Activated T-cell treated with anti-CD3 and anti-CD28 coated beads, Interleukin-2, amount 50 U/mL, for 72 hours (primary cell): Measurements from ENCODE around the gene RMDN2. TPM values are rescaled to one million over a fixed set of nuclear protein-coding genes. Genes with fewer than 3 reads are reported as not detected.
"Not testable (repeated sequence)": the region's sequence is repeated elsewhere in the genome, so short reads cannot be mapped to it uniquely, and the experiment has no call there.

ENCODE experiments used
- ATAC-seq, 2 donors: fragments of 150-1000 bp; cut with Tn5 transposase; replicated peaks in 1 of 2; 2 replicates each; pipeline ENCODE4 v1.10.0; 2021; ENCODE audit warnings: moderate library complexity in 2 of 2, mild to moderate bottlenecking in 1 of 2
- DNase-seq, 2 donors: peaks; one replicate each; pipeline ENCODE4 v3.0.0; 2021 to 2022; ENCODE audit warnings: mixed read lengths in 1 of 2
- H3K27ac Mint-ChIP-seq: one replicate; pipeline ENCODE4 v1.8.0; 2022; ENCODE audit warnings: mild to moderate bottlenecking, moderate library complexity, mixed read lengths
- H3K27me3 Mint-ChIP-seq: one replicate; pipeline ENCODE4 v1.8.0; 2022; ENCODE audit warnings: low read depth, mixed read lengths
- H3K36me3 Mint-ChIP-seq, 2 donors: one replicate each; pipeline ENCODE4 v1.8.0; 2022; ENCODE audit warnings: mixed read lengths in 2 of 2, mild to moderate bottlenecking in 1 of 2; ENCODE audit not compliant: insufficient read depth in 2 of 2
- H3K4me1 Mint-ChIP-seq: one replicate; pipeline ENCODE4 v1.8.0; 2022; ENCODE audit warnings: low read depth, mixed read lengths
- H3K4me3 Mint-ChIP-seq, 2 donors: one replicate each; pipeline ENCODE4 v1.8.0; 2022; ENCODE audit warnings: mild to moderate bottlenecking in 2 of 2, mixed read lengths in 2 of 2, moderate library complexity in 2 of 2
- H3K9me3 Mint-ChIP-seq, 2 donors: one replicate each; pipeline ENCODE4 v1.8.0; 2022; ENCODE audit warnings: mixed read lengths in 2 of 2
- total RNA-seq, 2 donors: library from RNA; stranded (reverse); gene quantifications; one replicate each; pipeline ENCODE4 v1.2.3, GENCODE V29; 2022

The RMDN2 gene
- total RNA-seq, 2 donors from 2014 or later = 1.4 to 2.6 TPM

GRCh38 chr2:37993143-37993542 lies 68.1 kb downstream of the RMDN2 start:
- no peak overlapping the region for H3K27ac Mint-ChIP-seq
- no peaks in the 10 kb centered on the region for H3K4me1 Mint-ChIP-seq
- ATAC-seq (no peak), DNase-seq (no peak)
- no peaks in the 10 kb centered on the region for H3K9me3 Mint-ChIP-seq
- no peak overlapping the region for H3K4me3 Mint-ChIP-seq
- no peaks in the 10 kb centered on the region for H3K27me3 Mint-ChIP-seq
- no peaks in the 10 kb centered on the region for H3K36me3 Mint-ChIP-seq

- DNase-seq = no peak
- no peak overlapping the region for H3K4me3 Mint-ChIP-seq
- ATAC-seq = no peak
- H3K4me1 Mint-ChIP-seq = no peaks in the 10 kb centered on the region
- no peaks in the 10 kb centered on the region for H3K27me3 Mint-ChIP-seq
- H3K9me3 Mint-ChIP-seq = peaks cover 0 to 4% of the 10 kb centered on the region in 2 donors
- peaks cover 2 to 4% of the 10 kb centered on the region in 2 donors for H3K36me3 Mint-ChIP-seq
- no peak overlapping the region for H3K27ac Mint-ChIP-seq
Observed at GRCh38 chr2:37997629-37998028, 72.5 kb downstream of the RMDN2 start.

- no peak for DNase-seq
- Mint-ChIP-seq H3K4me1 (no peaks in the 10 kb centered on the region), H3K4me3 (no peak overlapping the region), H3K27ac (no peak overlapping the region), H3K9me3 (peaks cover 0 to 4% of the 10 kb centered on the region in 2 donors), H3K27me3 (no peaks in the 10 kb centered on the region), H3K36me3 (peaks cover 2 to 4% of the 10 kb centered on the region in 2 donors)
- no peak for ATAC-seq
Observed at GRCh38 chr2:38000485-38001222, 75.6 kb downstream of the RMDN2 start.

GRCh38 chr2:38010187-38010586 lies 85.1 kb downstream of the RMDN2 start:
- DNase-seq, H3K4me1 Mint-ChIP-seq, ATAC-seq, H3K4me3 Mint-ChIP-seq, H3K36me3 Mint-ChIP-seq, H3K9me3 Mint-ChIP-seq, H3K27ac Mint-ChIP-seq, H3K27me3 Mint-ChIP-seq: not testable (repeated sequence)

- DNase-seq (no peak), ATAC-seq (no peak)
- Mint-ChIP-seq H3K4me1 (peaks cover 3% of the 10 kb centered on the region), H3K4me3 (no peak overlapping the region), H3K9me3 (peaks cover 0 to 2% of the 10 kb centered on the region in 2 donors), H3K27ac (no peak overlapping the region), H3K36me3 (peaks cover 0 to 1% of the 10 kb centered on the region in 2 donors), H3K27me3 (no peaks in the 10 kb centered on the region)
Observed at GRCh38 chr2:38010995-38011394, 85.9 kb downstream of the RMDN2 start.

- Mint-ChIP-seq H3K36me3 (no peaks in the 10 kb centered on the region), H3K27ac (no peak overlapping the region), H3K9me3 (peaks cover 0 to 2% of the 10 kb centered on the region in 2 donors), H3K4me3 (no peak overlapping the region), H3K4me1 (peaks cover 9% of the 10 kb centered on the region), H3K27me3 (no peaks in the 10 kb centered on the region)
- DNase-seq = no peak
- ATAC-seq = no peak
Observed at GRCh38 chr2:38013158-38013752, 88.2 kb downstream of the RMDN2 start.

- H3K4me1 Mint-ChIP-seq = peaks cover 9% of the 10 kb centered on the region
- peaks cover 0 to 1% of the 10 kb centered on the region in 2 donors for H3K36me3 Mint-ChIP-seq
Observed at GRCh38 chr2:38016219-38016618, 91.1 kb downstream of the RMDN2 start.

GRCh38 chr2:38017836-38018235 lies 92.7 kb downstream of the RMDN2 start:
- no peaks in the 10 kb centered on the region for H3K9me3 Mint-ChIP-seq
- no peaks in the 10 kb centered on the region for H3K27me3 Mint-ChIP-seq
- no peak overlapping the region for H3K27ac Mint-ChIP-seq
- H3K36me3 Mint-ChIP-seq = peaks cover 0 to 1% of the 10 kb centered on the region in 2 donors
- H3K4me3 Mint-ChIP-seq = no peak overlapping the region
- no peak for DNase-seq
- ATAC-seq = no peak
- peaks cover 9% of the 10 kb centered on the region for H3K4me1 Mint-ChIP-seq

More at GRCh38 chr2:38016219-38016618, 91.1 kb downstream of the RMDN2 start:
- H3K4me3 Mint-ChIP-seq = no peak overlapping the region
- H3K9me3 Mint-ChIP-seq = no peaks in the 10 kb centered on the region
- H3K27me3 Mint-ChIP-seq = no peaks in the 10 kb centered on the region
- ATAC-seq = peak; percentile 44 to 74
- H3K27ac Mint-ChIP-seq = no peak overlapping the region
- DNase-seq = no peak

- not testable (repeated sequence) for H3K4me3 Mint-ChIP-seq, H3K9me3 Mint-ChIP-seq, ATAC-seq, H3K4me1 Mint-ChIP-seq, DNase-seq, H3K27ac Mint-ChIP-seq, H3K36me3 Mint-ChIP-seq
- H3K27me3 Mint-ChIP-seq = peaks cover 11% of the 10 kb centered on the region
Observed at GRCh38 chr2:38020359-38021069, 95.4 kb downstream of the RMDN2 start.

GRCh38 chr2:38021589-38021988 lies 96.5 kb downstream of the RMDN2 start:
- DNase-seq (no peak), ATAC-seq (no peak)
- H3K27ac Mint-ChIP-seq = no peak overlapping the region
- peaks cover 17% of the 10 kb centered on the region for H3K27me3 Mint-ChIP-seq
- no peaks in the 10 kb centered on the region for H3K9me3 Mint-ChIP-seq
- H3K4me1 Mint-ChIP-seq = no peaks in the 10 kb centered on the region
- H3K4me3 Mint-ChIP-seq = no peak overlapping the region
- peaks cover 0 to 1% of the 10 kb centered on the region in 2 donors for H3K36me3 Mint-ChIP-seq

- Mint-ChIP-seq H3K36me3 (no peaks in the 10 kb centered on the region), H3K4me1 (peaks cover 5% of the 10 kb centered on the region), H3K27ac (no peak overlapping the region), H3K27me3 (peaks cover 35% of the 10 kb centered on the region), H3K9me3 (no peaks in the 10 kb centered on the region), H3K4me3 (no peak overlapping the region)
- ATAC-seq (no peak), DNase-seq (no peak)
Observed at GRCh38 chr2:38026846-38027245, 101.8 kb downstream of the RMDN2 start.

GRCh38 chr2:38028829-38029228 lies 103.7 kb downstream of the RMDN2 start:
- DNase-seq (no peak), ATAC-seq (no peak)
- Mint-ChIP-seq H3K4me1 (peaks cover 5% of the 10 kb centered on the region), H3K36me3 (no peaks in the 10 kb centered on the region), H3K27ac (no peak overlapping the region), H3K9me3 (no peaks in the 10 kb centered on the region), H3K27me3 (peaks cover 43% of the 10 kb centered on the region), H3K4me3 (no peak overlapping the region)

GRCh38 chr2:38029512-38029911 lies 104.4 kb downstream of the RMDN2 start:
- no peaks in the 10 kb centered on the region for H3K9me3 Mint-ChIP-seq
- no peak overlapping the region for H3K27ac Mint-ChIP-seq
- no peak overlapping the region for H3K4me3 Mint-ChIP-seq
- no peaks in the 10 kb centered on the region for H3K36me3 Mint-ChIP-seq
- ATAC-seq = no peak
- DNase-seq = no peak
- peaks cover 5% of the 10 kb centered on the region for H3K4me1 Mint-ChIP-seq
- H3K27me3 Mint-ChIP-seq = peaks cover 43% of the 10 kb centered on the region
